Globus pallidus (tissue), 1 donor: ENCODE measurements around the gene MVP.
"Not testable (repeated sequence)": the region's sequence is repeated elsewhere in the genome, so short reads cannot be mapped to it uniquely, and the experiment has no call there.

Experiments used
- DNase-seq: peaks from one replicate; pipeline ENCODE4 v3.0.0-alpha.2; 2015; ENCODE audit warnings: low spot score

The MVP gene

DNA sequence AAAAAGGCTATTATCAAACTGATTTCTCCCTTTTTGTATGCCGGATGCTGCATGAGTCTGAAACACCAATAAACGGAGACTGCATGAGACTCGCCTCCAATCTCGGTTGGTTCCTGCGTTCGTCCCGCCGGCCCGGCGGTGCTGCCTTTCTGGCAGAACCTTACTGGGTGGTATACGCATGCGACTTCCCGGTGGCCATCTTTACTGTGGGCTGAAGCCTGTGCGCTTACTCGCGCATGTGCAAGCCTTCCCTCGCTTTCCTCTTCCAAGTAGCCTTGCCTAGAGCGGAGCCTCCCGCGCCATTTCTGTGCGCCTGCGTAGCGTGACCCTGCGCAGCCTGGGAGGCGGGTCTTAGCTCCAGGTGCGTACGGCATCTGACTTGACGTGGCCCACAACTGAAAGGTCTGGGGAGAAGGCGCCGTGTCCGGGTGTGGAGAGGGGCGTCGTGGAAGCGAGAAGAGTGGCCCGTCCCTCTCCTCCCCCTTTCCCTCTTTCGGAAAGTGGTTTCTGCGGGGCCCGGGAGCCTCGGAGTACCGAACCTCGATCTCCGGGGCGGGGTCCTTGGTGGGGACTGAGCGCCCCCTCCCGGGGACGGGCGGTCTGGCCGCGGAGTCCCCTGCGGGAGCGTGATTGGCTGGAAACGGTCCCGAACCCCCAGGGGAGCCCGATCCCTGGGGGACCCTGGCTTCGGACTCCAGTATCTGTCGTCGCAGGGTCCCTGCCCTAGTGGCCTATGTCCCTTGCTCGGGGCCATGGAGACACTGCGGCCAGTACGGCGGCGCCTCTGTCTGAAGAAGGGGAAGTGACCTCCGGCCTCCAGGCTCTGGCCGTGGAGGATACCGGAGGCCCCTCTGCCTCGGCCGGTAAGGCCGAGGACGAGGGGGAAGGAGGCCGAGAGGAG lies 4.2 kb upstream of the MVP start, which contains the start of gene PAGR1:
TSS of gene PAGR1 (plus strand) at position 360 of the 901 bp plus-strand sequence. CDS start at position 734, 374 bp downstream.
- peak; percentile 98 for DNase-seq

DNA sequence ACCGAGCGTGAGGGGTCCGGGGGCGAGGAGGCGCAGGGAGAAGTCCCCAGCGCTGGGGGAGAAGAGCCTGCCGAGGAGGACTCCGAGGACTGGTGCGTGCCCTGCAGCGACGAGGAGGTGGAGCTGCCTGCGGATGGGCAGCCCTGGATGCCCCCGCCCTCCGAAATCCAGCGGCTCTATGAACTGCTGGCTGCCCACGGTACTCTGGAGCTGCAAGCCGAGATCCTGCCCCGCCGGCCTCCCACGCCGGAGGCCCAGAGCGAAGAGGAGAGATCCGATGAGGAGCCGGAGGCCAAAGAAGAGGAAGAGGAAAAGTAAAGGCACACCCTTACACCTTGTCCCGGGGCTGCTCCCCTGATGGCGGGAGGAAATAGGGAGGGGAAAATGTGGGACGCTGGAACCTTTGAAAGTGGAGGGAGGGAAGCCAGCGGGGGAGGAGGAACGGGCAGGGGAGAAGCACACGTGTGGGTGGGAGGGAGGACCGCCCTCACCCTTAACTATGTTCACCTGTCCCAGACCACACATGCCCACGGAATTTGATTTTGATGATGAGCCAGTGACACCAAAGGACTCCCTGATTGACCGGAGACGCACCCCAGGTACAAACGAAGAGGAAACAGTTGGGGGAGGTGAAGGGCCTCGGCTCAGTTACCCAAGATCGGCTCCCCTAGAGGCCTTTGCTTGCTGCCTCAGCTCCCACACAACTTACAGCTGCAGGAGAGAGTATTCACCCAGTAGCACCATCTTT lies 3.4 kb upstream of the MVP start:
- DNase-seq: no peak

DNA sequence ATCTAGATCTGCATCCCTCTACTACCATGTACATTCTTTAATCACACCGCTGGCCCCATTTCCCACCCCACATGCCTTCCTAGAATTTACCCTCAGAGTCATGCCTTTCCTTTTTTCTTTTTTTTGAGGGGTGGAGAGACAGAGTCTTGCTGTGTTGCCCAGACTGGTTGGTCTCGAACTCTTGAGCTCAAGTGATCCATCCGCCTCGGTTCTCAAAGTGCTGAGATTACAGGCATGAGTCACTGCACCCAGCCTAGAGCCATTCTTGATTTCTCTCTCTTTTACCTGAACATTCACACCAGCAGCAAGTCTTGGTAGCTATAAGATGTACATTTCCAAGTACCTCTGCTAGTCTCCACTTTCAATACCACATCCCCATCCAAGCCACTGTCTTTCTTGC lies 2.2 kb upstream of the MVP start:
- no peak for DNase-seq

DNA sequence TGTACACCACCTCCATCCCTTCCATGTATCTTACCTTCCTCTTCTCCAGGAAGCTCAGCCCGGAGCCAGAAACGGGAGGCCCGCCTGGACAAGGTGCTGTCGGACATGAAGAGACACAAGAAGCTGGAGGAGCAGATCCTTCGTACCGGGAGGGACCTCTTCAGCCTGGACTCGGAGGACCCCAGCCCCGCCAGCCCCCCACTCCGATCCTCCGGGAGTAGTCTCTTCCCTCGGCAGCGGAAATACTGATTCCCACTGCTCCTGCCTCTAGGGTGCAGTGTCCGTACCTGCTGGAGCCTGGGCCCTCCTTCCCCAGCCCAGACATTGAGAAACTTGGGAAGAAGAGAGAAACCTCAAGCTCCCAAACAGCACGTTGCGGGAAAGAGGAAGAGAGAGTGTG lies 756 bp upstream of the MVP start:
- DNase-seq: no peak

DNA sequence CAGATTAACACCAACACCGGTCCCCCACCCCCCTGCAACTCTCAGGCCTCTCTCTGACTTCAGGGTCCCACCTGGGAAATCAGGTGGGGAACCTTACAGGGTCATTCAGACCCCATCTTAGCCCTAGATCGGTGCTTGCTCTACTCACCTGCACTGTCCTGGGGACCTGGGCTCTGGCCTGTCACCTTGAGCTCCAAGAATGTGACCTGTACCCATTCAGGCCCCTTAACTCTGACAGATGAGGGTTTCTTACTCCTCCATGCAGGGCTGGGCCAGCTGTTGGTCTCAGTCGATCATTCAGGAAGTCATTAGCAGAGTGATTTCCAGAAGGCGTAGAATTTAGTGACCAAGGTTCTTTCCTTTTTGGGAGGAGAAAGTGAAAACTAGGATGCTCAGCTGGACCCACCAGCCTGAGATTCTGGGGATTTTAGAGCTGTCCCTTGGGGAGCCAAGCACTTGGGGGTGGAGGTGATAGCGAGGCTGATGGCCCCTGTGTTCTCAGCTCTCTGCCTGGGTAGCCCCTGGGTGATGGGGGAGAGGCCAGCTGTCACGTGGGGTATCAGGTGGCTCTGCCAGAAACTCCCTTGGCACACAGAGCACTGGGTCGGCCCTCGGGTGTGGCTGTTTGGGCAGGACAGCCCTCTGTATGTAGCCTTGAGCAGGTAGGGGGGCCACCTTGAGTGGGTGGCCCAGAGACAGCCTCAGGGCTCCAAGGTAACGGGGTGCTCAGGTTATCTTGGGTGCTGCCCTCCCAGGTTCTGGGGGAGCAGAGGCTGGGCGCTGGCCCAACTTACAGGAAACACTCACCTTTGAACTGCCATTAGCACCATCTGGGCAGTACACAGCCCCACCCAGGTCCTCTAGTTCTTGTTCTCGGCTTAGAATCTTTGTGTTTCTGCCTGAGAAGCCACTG lies 724 bp downstream of the MVP start:
- DNase-seq: no peak

DNA sequence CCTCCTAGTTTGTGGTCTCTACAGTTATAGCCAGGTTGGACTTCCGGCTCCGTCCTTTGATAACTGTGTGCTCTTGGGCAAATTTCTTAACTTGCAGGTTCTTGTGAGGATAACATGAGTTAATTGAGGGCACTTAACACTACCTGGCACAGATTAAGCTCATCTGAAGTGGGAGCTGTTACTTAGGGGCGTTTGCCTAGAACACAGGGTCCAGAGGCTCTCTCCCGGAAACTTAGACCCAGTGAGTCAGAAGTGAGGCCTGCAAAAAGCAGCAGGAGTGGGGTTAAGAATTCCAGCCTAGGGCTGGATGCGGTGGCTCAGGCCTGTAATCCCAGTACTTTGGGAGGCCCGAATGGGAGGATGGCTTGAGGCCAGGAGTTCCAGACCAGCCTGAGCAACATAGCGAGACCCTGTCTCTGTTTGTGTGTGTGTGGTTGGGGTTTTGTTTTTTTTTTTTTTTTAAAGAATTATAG lies 1.4 kb downstream of the MVP start:
- DNase-seq: no peak

DNA sequence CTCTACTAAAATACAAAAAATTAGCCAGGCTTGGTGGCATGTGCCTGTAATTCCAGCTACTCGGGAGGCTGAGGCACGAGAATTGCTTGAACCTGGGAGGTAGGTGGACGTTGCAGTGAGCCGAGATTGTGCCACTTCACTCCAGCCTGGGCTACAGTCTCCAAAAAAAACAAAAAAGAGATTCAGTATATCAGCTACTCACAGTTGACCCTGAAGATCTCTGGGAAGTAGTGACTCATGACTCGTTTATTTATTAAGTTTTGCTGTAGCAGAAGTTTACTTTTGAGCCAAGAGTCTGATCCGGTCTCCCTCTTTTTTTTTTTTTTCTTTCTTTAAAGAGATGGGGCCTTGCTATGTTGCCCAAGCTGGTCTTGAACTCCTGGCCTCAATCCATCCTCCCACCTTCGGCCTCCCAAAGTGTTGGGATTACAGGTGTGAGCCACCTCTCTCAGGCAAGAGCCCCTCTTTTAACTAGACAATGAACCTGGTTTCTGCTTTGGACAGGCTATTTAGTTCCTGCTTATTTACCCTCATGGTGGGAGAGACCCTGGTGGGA lies 4.4 kb downstream of the MVP start:
- DNase-seq: no peak

DNA sequence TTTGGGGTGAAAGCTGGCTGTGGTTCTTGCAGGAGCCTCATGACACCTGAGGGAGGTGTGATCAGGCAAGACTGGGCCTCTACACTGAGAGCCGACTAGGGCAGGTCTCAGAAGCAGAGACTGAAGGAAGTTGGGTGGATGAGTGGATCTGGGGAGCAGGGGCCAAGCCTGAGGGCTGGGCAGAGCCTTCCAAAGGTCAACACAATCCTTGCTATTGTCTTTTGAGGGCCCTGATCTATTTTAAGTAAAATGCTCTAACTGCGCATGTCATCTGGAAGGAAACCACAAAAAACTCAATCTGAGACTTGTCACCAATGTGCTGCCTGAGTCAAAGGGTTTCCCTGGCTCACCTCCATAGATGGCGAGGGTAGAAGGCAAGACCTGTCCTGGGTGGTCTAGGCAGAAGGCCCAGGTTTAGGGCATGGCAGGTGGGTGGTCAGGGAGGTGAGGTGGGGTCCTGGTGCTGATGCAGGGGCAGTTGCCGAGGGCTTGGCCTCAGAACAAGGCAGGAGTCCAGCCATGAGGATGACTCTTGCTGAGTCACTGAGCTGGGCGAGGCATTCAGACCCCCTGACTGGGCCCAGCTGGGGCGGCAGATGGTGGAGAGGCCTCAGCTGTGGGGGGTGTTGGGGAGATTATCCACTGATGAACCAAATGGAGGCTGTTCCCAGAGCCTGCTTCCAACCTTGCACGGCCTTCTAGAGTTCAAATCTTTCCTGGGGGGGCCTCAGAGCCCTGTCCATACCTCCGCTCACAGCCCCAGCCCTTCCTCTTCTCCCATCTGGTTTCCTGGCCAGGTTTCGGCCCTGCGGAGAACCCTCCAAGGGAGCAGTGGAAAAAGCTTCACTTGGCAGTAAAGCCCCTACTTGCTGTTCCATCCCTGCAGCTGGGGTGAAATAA lies 5.1 kb downstream of the MVP start:
- DNase-seq: peak; percentile 83

DNA sequence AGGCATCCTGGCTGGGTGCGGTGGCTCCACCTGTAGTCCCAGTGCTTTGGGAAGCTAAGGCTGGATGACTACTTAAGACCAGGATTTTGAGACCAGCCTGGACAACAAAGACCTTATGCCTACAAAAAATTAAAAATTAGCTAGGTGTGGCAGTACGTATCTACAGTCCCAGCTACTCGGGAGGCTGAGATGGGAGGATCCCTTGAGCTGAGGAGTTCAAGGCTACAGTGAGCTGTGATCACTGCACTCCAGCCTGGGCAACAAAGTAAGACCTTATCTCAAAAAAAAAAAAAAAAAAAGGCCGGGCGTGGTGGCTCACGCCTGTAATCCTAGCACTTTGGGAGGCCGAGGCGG lies 6.1 kb downstream of the MVP start:
- no peak for DNase-seq

DNA sequence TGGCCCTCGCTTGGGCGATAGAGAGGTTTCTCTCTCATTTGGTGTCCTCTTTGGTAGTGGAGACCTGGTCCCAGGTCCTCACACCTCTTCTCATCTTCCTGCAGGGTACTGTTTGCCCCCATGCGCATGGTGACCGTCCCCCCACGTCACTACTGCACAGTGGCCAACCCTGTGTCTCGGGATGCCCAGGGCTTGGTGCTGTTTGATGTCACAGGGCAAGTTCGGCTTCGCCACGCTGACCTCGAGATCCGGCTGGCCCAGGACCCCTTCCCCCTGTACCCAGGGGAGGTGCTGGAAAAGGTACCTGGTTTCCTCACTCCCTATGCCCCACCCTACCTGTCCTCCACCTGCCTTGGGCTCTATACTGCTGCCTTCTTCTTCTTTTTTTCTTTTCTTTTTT lies 10.5 kb downstream of the MVP start:
- no peak for DNase-seq

DNA sequence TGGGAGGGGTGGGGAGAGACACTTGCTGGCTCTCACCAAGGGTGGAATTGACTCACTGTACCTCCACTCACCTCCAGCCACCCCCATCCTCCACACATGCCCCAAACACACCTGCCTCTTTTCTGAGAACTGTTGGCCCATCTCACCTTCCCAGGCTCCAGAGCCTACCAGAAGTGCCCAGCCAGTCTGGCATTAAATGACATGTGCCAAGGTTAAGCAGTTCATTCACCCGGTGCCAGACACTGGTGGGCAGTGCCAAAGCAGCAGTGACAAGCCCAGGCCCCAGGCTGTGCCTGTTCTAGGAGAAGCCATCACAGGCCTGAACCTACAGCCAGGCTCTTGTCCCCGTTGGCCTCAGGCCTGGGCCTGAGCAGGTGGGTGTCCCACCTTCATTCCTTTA lies 11.2 kb downstream of the MVP start:
- DNase-seq: no peak

DNA sequence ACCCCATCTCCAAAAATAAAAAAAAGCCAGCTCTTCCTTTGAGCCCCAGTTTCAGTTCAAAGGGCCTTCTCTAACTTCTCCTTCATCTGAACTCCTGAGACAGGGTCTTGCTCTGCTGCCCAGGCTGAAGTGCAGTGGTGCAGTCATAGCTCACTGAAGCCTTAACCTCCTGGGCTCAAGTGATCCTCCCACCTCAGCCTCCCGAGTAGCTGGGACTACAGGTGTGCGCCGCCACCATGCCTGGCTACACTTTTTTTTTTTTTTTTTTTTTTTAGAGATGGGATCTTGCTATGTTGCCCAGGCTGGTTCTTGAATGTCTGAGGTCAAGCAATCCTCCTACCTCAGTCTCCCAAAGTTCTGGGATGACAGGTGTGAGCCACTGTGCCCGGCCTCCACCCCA lies 13.0 kb downstream of the MVP start:
- not testable (repeated sequence) for DNase-seq

DNA sequence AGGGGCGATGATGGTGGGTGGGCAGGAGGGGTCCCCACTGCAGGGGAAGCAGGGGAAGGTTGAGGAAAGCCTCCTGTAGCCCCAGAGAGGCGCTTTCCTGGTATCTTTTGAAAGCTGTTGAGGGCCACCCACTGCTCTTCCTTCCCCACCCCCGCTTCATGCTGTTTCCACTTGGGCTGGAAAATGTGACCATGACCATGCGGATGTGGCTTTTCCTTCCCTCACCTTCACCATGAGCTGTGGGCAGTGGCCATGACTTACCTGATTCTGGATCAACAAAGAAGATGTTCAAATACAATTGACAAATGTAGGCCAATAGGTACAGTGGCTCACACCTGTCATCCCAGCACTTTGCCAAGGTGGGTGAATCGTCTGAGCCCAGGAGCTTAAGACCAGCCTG lies 13.8 kb downstream of the MVP start:
- no peak for DNase-seq

DNA sequence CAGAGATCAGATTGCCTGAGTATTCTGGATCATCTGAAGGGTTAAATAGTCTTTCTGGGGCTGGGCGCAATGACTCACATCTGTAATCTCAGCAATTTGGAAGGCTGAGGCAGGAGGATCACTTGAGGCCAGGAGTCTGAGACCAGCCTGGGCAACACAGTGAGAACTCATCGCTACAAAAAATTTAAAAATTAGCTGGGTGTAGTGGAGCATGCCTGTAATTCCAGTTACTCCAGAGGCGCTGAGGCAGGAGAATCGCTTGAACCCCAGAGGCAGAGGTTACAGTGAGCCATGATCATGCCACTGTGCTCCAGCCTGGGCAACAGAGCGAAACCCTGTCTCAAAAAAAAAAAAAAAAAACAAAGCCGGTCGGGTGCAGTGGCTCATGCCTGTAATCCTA lies 15.7 kb downstream of the MVP start:
- no peak for DNase-seq

DNA sequence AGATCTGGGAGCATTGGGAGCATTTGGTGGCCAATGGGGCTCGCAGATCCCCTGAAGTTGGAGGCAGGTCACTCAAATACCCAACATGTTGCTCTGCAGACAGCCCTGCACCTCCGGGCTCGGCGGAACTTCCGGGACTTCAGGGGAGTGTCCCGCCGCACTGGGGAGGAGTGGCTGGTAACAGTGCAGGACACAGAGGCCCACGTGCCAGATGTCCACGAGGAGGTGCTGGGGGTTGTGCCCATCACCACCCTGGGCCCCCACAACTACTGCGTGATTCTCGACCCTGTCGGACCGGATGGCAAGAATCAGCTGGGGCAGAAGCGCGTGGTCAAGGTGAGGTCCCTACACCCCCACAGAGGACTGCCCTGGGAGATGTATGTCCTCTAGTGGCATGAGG lies 16.4 kb downstream of the MVP start:
- DNase-seq: no peak

DNA sequence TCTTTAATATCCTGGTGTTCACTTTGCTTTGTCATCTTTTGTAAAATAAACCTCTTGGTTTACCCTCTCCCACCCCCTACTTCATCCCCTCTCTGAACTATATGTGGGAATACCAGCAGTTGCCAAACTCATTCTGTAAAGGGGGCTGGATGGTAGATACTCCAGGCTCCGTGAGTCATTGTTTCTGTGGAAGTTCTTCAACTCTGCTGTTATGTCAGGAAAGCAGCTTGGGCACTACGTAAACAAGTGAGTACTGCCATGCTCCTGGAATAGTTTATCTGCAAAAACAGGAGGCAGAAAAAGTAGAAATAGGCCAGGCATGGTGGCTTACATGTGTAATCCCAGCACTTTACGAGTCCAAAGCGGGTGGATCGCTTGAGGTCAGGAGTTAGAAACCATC lies 17.6 kb downstream of the MVP start:
- DNase-seq: no peak

DNA sequence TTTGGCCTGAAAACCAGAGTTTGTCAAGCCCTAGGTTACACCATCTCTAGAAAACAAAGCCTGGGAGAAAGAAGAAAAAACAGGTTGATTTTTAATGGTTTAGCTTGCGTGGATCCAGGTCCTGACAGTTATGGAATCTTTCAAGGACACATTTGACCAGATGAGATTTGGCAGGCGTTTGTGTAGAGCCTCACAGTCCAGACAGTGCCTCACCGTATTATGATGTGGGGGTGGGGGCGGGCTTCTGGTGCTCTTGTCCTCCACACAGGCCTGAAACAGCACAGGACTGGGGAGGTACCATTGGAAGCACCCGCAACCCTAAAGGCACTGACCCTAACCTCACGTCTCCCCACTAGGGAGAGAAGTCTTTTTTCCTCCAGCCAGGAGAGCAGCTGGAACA lies 19.6 kb downstream of the MVP start:
- no peak for DNase-seq

DNA sequence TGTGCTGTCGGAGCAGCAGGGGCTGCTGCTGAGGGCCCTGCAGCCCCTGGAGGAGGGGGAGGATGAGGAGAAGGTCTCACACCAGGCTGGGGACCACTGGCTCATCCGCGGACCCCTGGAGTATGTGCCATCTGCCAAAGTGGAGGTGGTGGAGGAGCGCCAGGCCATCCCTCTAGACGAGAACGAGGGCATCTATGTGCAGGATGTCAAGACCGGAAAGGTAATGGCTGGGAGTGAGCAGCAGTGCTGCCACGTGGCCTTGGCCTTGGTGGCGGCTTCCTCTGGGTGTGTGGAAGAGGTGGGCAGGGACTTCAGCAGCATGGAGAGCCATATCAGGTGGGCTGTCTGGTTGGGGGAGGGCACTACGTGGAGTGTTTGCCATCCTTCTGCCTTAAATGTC lies 20.0 kb downstream of the MVP start:
- no peak for DNase-seq

DNA sequence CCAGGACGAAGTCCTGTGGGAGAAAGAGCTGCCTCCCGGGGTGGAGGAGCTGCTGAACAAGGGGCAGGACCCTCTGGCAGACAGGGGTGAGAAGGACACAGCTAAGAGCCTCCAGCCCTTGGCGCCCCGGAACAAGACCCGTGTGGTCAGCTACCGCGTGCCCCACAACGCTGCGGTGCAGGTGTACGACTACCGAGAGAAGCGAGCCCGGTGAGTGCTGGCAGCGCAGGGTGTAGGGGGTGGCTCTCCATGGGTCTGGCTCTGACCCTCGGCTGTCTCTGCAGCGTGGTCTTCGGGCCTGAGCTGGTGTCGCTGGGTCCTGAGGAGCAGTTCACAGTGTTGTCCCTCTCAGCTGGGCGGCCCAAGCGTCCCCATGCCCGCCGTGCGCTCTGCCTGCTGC lies 21.4 kb downstream of the MVP start:
- no peak for DNase-seq

DNA sequence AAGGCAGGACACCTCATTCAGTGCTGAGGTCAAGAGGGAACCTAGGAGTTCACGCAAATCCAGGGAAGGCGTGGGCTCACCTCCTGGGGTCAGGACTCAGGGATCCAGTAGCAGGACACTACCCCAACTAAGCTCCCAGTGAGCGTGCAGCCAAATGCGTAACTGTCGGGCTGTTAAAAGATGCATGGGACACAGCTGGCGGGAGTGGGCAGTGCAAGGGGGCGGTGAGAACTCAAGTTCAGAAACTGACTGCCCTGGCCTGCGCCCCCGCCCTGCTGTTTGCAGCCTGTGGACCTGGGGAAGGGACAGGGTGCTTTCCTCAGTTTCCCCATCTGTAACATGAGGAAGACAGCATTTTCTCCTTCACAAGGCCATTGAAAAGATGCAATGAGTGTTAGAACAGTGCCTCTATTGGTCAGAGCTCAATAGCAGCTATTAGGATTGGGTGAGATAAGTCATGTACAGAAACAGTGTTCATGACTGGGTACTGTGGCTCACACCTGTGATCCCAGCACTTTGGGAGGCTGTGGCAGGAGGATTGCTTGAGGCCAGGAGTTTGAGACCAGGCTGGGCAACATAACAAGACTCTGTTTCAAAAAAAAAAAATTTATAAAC lies 22.6 kb downstream of the MVP start:
- DNase-seq: no peak
